Natural killer cell (primary cell): ENCODE measurements around the gene FAAP100. TPM values are rescaled to one million over a fixed set of nuclear protein-coding genes. Genes with fewer than 3 reads are reported as not detected.

Experiments
- ATAC-seq, 3 donors: fragments of 150-1000 bp in 2 of 3; fragments of 200-7000 bp in 1 of 3; cut with Tn5 transposase; 1 replicate in 1 of 3; 2 replicates in 2 of 3; pipeline ENCODE4 v1.10.0; 2021; ENCODE audit warnings: mild to moderate bottlenecking in 2 of 3, moderate library complexity in 2 of 3
- DNase-seq, 2 donors: peaks; one replicate each; pipeline versions ENCODE4 v3.0.0 to v3.0.0-alpha.2; 2013 to 2021; ENCODE audit warnings: mixed read lengths in 1 of 2
- H3K27ac ChIP-seq: one replicate; pipeline ENCODE4 v1.5.1; 2013; ENCODE audit warnings: mild to moderate bottlenecking, low read length
- H3K27me3 ChIP-seq: one replicate; pipeline ENCODE4 v1.6.1; 2013; ENCODE audit warnings: low read length; ENCODE audit not compliant: control insufficient read depth, insufficient read depth
- H3K36me3 ChIP-seq: one replicate; pipeline ENCODE4 v1.6.1; 2013; ENCODE audit warnings: low read length; ENCODE audit not compliant: control insufficient read depth, insufficient read depth
- H3K4me1 ChIP-seq: one replicate; pipeline ENCODE4 v1.6.1; 2013; ENCODE audit warnings: low read length; ENCODE audit not compliant: control insufficient read depth, insufficient read depth
- H3K4me3 ChIP-seq: one replicate; pipeline ENCODE4 v1.5.1; 2013; ENCODE audit warnings: low read length
- H3K9me3 ChIP-seq: one replicate; pipeline ENCODE4 v1.6.1; 2013; ENCODE audit warnings: low read length; ENCODE audit not compliant: control insufficient read depth, insufficient read depth
- H3K27ac Mint-ChIP-seq, 2 donors: one replicate each; pipeline ENCODE4 v1.8.0; 2022; ENCODE audit warnings: mild to moderate bottlenecking in 2 of 2, mixed read lengths in 2 of 2, moderate library complexity in 1 of 2
- H3K27me3 Mint-ChIP-seq, 2 donors: one replicate each; pipeline ENCODE4 v1.8.0; 2022; ENCODE audit warnings: low read depth in 2 of 2, mixed read lengths in 2 of 2
- H3K36me3 Mint-ChIP-seq: one replicate; pipeline ENCODE4 v1.8.0; 2022; ENCODE audit warnings: mixed read lengths
- H3K4me1 Mint-ChIP-seq, 2 donors: one replicate each; pipeline ENCODE4 v1.8.0; 2022; ENCODE audit warnings: mixed read lengths in 2 of 2
- H3K4me3 Mint-ChIP-seq: one replicate; pipeline ENCODE4 v1.8.0; 2022; ENCODE audit warnings: mild to moderate bottlenecking, moderate library complexity, mixed read lengths
- H3K9me3 Mint-ChIP-seq, 2 donors: one replicate each; pipeline ENCODE4 v1.8.0; 2022; ENCODE audit warnings: mixed read lengths in 2 of 2
- WGBS: methylation state at CpG from one replicate; pipeline ENCODE4 v1.1.7; 2013; ENCODE audit warnings: missing lambda C conversion rate; ENCODE audit not compliant: insufficient coverage; 5-methylcytosine and 5-hydroxymethylcytosine counted together
- intact Hi-C: fragments of 100-400 bp; cut with micrococcal nuclease; formaldehyde crosslinking; loops from one replicate; pipeline ENCODE4 v1.14.2; 2022
- total RNA-seq, 4 donors: library from RNA; stranded (reverse); fragments of 120-200 nt in 1 of 4; gene quantifications; one replicate each; pipeline versions ENCODE4 v1.2.3 to v1.2.4, GENCODE V29; 2013 to 2022
- TF ChIP-seq, protein P1 (sequence below): fragments of 200-600 bp; IDR thresholded peaks from one replicate; pipeline ENCODE4 v1.8.0; 2022; ENCODE audit warnings: antibody characterized with exemption

FAAP100 gene
- total RNA-seq, 3 donors from 2014 or later (not counting 1 experiment from before 2014, with no cell fraction given), result 31.8 to 34.5 (median 33.1) TPM

DNA sequence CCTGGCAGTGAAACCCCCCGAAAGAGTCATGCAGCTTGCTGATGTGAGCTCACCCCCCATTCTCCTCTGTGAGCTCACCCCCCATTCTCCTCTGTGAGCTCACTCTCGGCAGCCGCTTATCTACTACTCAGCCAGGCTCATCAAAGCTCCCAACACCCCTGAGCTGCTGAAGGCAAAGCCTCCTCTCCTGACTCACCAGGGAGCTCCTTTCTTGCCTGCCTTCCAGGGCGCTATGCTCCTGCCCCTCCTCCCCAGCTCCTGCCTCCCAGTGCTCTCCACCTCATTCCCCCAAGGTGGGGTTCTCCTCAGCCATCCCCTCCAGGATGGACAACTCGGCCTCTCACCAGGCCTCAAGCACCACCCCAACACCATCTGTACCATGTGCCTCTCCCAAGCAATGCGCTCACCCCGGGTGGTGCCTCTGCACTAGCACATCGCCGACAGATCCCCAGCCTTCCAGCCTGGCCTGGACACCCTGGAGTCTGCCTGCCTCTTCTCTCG is 27.7 kb upstream of the FAAP100 start:
- no peak for ATAC-seq
- Histone ChIP-seq H3K9me3 (no peaks in the 10 kb centered on the region), H3K36me3 (peaks cover 37% of the 10 kb centered on the region), H3K27ac (no peak overlapping the region), H3K27me3 (no peaks in the 10 kb centered on the region), H3K4me1 (no peaks in the 10 kb centered on the region), H3K4me3 (no peak overlapping the region)
- Mint-ChIP-seq H3K27me3 (no peaks in the 10 kb centered on the region), H3K27ac (peak overlapping the region in 1 of 2 donors; percentile 54), H3K4me1 (peaks cover 18 to 31% of the 10 kb centered on the region in 2 donors), H3K4me3 (no peak overlapping the region), H3K36me3 (peaks cover 9% of the 10 kb centered on the region), H3K9me3 (no peaks in the 10 kb centered on the region)
- DNase-seq, result no peak
- TF ChIP-seq, protein P1, sequence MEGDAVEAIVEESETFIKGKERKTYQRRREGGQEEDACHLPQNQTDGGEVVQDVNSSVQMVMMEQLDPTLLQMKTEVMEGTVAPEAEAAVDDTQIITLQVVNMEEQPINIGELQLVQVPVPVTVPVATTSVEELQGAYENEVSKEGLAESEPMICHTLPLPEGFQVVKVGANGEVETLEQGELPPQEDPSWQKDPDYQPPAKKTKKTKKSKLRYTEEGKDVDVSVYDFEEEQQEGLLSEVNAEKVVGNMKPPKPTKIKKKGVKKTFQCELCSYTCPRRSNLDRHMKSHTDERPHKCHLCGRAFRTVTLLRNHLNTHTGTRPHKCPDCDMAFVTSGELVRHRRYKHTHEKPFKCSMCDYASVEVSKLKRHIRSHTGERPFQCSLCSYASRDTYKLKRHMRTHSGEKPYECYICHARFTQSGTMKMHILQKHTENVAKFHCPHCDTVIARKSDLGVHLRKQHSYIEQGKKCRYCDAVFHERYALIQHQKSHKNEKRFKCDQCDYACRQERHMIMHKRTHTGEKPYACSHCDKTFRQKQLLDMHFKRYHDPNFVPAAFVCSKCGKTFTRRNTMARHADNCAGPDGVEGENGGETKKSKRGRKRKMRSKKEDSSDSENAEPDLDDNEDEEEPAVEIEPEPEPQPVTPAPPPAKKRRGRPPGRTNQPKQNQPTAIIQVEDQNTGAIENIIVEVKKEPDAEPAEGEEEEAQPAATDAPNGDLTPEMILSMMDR, result no peak
- WGBS, result 96% methylated on average over 10 of the region's 10 CpGs
- intact Hi-C loops, result no loop called here

DNA sequence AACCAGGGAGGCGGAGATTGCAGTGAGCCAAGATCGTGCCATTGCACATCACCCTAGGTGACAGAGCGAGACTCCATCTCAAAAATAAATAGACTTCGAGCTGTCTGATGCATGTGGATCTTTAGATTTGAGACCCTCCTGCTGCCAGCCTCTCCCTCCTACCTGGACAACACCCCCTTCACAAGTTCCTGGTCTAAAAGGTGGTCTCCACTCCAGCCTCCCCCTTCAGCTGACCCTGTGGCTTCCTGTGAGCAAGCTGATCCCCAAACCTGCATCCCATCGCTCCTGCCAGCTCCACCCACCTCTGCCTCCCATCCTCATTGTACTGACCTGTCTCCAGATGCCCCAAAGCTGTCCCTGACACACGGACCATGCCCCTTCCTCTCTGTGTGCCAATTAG is 27.1 kb upstream of the FAAP100 start:
- H3K4me1 ChIP-seq, result no peaks in the 10 kb centered on the region
- no peak for ATAC-seq

GRCh38 chr17:81578561-81579225 is 26.5 kb upstream of the FAAP100 start:
- ATAC-seq (no peak), DNase-seq (no peak)
- intact Hi-C loops, result no loop called here
- H3K4me3 ChIP-seq, result no peak overlapping the region
- no peaks in the 10 kb centered on the region for H3K9me3 ChIP-seq
- H3K27me3 Mint-ChIP-seq, result no peaks in the 10 kb centered on the region
- H3K27ac Mint-ChIP-seq, result no peak overlapping the region
- H3K27ac ChIP-seq, result no peak overlapping the region
- H3K36me3 ChIP-seq, result peaks cover 29% of the 10 kb centered on the region
- TF ChIP-seq, protein P1, result no peak
- no peaks in the 10 kb centered on the region for H3K9me3 Mint-ChIP-seq
- H3K4me1 ChIP-seq, result no peaks in the 10 kb centered on the region
- H3K27me3 ChIP-seq, result no peaks in the 10 kb centered on the region
- peaks cover 18 to 36% of the 10 kb centered on the region in 2 donors for H3K4me1 Mint-ChIP-seq
- H3K4me3 Mint-ChIP-seq, result no peak overlapping the region
- over 99% methylated on average over 4 of the region's 6 CpGs for WGBS
- peaks cover 2% of the 10 kb centered on the region for H3K36me3 Mint-ChIP-seq

More for the DNA sequence above, 27.1 kb upstream of the FAAP100 start:
- Mint-ChIP-seq H3K27ac (peak overlapping the region in 1 of 2 donors; percentile 54), H3K27me3 (no peaks in the 10 kb centered on the region), H3K9me3 (no peaks in the 10 kb centered on the region), H3K4me3 (no peak overlapping the region), H3K4me1 (peaks cover 18 to 32% of the 10 kb centered on the region in 2 donors), H3K36me3 (peaks cover 8% of the 10 kb centered on the region)
- TF ChIP-seq, protein P1, result no peak
- 96% methylated on average over 6 of the region's 6 CpGs for WGBS
- H3K27me3 ChIP-seq, result no peaks in the 10 kb centered on the region
- H3K27ac ChIP-seq, result no peak overlapping the region
- no peak for DNase-seq
- intact Hi-C loops, result no loop called here
- H3K9me3 ChIP-seq, result no peaks in the 10 kb centered on the region
- no peak overlapping the region for H3K4me3 ChIP-seq
- peaks cover 34% of the 10 kb centered on the region for H3K36me3 ChIP-seq
